A549 (cell line): Measurements from ENCODE around the gene RRBP1. TPM values are rescaled to one million over a fixed set of nuclear protein-coding genes. Genes with fewer than 3 reads are reported as not detected.

ENCODE experiments used
- ATAC-seq, 2 experiments: fragments of 200-7000 bp in 1 of 2; fragments of >200 bp in 1 of 2; cut with Nextera tagmentation in 1 of 2; cut with Tn5 transposase in 1 of 2; 3 replicates each; pipeline versions ENCODE4 v1.8.0 to v1.9.1; 2018 to 2020; ENCODE audit warnings: mild to moderate bottlenecking in 1 of 2, moderate library complexity in 1 of 2
- CTCF ChIA-PET: fragments of 300-600 bp; sonication (Branson Sonifier 250); formaldehyde crosslinking; extraction: SDS; loops from one replicate; lab custom pipeline; 2021; ENCODE audit warnings: antibody characterized with exemption, inconsistent platforms; lab: Yijun Ruan, JAX
- POLR2A ChIA-PET: fragments of 350-600 bp; formaldehyde crosslinking; extraction: SDS; loops from one replicate; lab custom pipeline; 2021; ENCODE audit warnings: antibody characterized with exemption, inconsistent platforms; lab: Yijun Ruan, JAX
- DNase-seq, 2 experiments: peaks; one replicate each; pipeline versions ENCODE4 v3.0.0 to v3.0.0-alpha.2; 2011 to 2016; ENCODE audit warnings: low read depth in 1 of 2, low spot score in 1 of 2
- FAIRE-seq: peaks from 2 replicates; lab custom pipeline; 2011; peaks lifted over from hg19 to GRCh38; lab: Jason Lieb, UNC
- H3K27ac ChIP-seq, 2 experiments: fragments of >200 bp; sonication (Bioruptor Twin); formaldehyde crosslinking; 3 replicates each; pipeline ENCODE4 v1.5.1; 2016 to 2017
- H3K4me1 ChIP-seq: fragments of >200 bp; sonication (Bioruptor Twin); formaldehyde crosslinking; 3 replicates; pipeline ENCODE4 v1.6.1; 2016
- H3K4me2 ChIP-seq: fragments of >200 bp; sonication (Bioruptor Twin); formaldehyde crosslinking; 3 replicates; pipeline ENCODE4 v1.6.1; 2016
- H3K4me3 ChIP-seq: fragments of >200 bp; sonication (Bioruptor Twin); formaldehyde crosslinking; 3 replicates; pipeline ENCODE4 v1.5.1; 2016
- H3K9me3 ChIP-seq: fragments of >200 bp; sonication (Bioruptor Twin); formaldehyde crosslinking; 3 replicates; pipeline ENCODE4 v1.6.1; 2016
- CHD2 ChIP-seq: fragments of 150-350 bp; IDR thresholded peaks from 2 replicates; pipeline ENCODE4 v1.6.1; 2014; ENCODE audit warnings: low read length; ENCODE audit not compliant: partially characterized antibody
- E2F6 ChIP-seq: IDR thresholded peaks from 2 replicates; pipeline ENCODE4 v1.6.1; 2012; ENCODE audit warnings: low read depth, borderline replicate concordance
- FOSB ChIP-seq: fragments of 250-450 bp; sonication (Bioruptor Pico); IDR thresholded peaks from 2 replicates; pipeline ENCODE4 v1.5.0; 2020; ENCODE audit warnings: mild to moderate bottlenecking, moderate library complexity
- HMGXB4 ChIP-seq: fragments of 250-450 bp; sonication (Bioruptor Pico); IDR thresholded peaks from 2 replicates; pipeline ENCODE4 v1.5.0; 2021; ENCODE audit warnings: mild to moderate bottlenecking, moderate library complexity, borderline replicate concordance
- HOXA7 ChIP-seq: fragments of 250-450 bp; sonication (Bioruptor Pico); IDR thresholded peaks from 2 replicates; pipeline ENCODE4 v1.5.0; 2020; ENCODE audit warnings: mild to moderate bottlenecking, moderate library complexity
- HOXB5 ChIP-seq: fragments of 250-450 bp; sonication (Bioruptor Pico); IDR thresholded peaks from 2 replicates; pipeline ENCODE4 v1.5.0; 2020; ENCODE audit warnings: mild to moderate bottlenecking, moderate library complexity
- JUN ChIP-seq, 2 experiments: fragments of >200 bp; sonication (Bioruptor Twin); formaldehyde crosslinking; IDR thresholded peaks; 2 replicates in 1 of 2; 3 replicates in 1 of 2; pipeline ENCODE4 v1.6.1; 2016 to 2017
- KDM1A ChIP-seq: fragments of 200-600 bp; sonication (generic); IDR thresholded peaks from 2 replicates; pipeline ENCODE4 v1.6.1; 2016; ENCODE audit warnings: low read depth, mild to moderate bottlenecking
- MAFK ChIP-seq: fragments of 450-650 bp; IDR thresholded peaks from 2 replicates; pipeline ENCODE4 v1.6.1; 2014; ENCODE audit not compliant: partially characterized antibody
- MAZ ChIP-seq: fragments of 150-350 bp; IDR thresholded peaks from 2 replicates; pipeline ENCODE4 v1.6.1; 2014; ENCODE audit warnings: antibody characterized with exemption, low read depth, low read length, borderline replicate concordance
- NFE2L2 ChIP-seq: fragments of 150-350 bp; conservative IDR thresholded peaks from 2 replicates; pipeline ENCODE4 v1.6.1; 2014; ENCODE audit warnings: low read length
- POLR2AphosphoS2 ChIP-seq: conservative IDR thresholded peaks from 2 replicates; pipeline ENCODE4 v1.6.1; 2012; ENCODE audit warnings: low read length, improper control_type of control experiment, inconsistent platforms
- RNF2 ChIP-seq: fragments of 200-600 bp; sonication (generic); IDR thresholded peaks from 2 replicates; pipeline ENCODE4 v1.6.1; 2016; ENCODE audit warnings: low read depth, mild to moderate bottlenecking, antibody characterized with exemption, moderate library complexity, borderline replicate concordance
- TFCP2L1 ChIP-seq: fragments of 250-450 bp; sonication (Bioruptor Pico); IDR thresholded peaks from 2 replicates; pipeline ENCODE4 v1.5.0; 2021; ENCODE audit warnings: mild to moderate bottlenecking
- ZSCAN20 ChIP-seq: fragments of 250-450 bp; sonication (Bioruptor Pico); IDR thresholded peaks from 2 replicates; pipeline ENCODE4 v1.8.0; 2022; ENCODE audit warnings: mild to moderate bottlenecking, moderate library complexity
- WGBS: methylation state at CpG from one replicate; pipeline ENCODE4 v1.1.6; 2017; ENCODE audit errors: missing lambda C conversion rate; 5-methylcytosine and 5-hydroxymethylcytosine counted together
- polyA plus RNA-seq, 4 experiments: library from polyadenylated mRNA; depleted of rRNA in 3 of 4; stranded (reverse); fragments of >200 nt; fragmentation: RNase III in 1 of 4; extraction: RNeasy Plus Mini Kit Qiagen cat#74134 plus additional on column Dnase treatment in 1 of 4; gene quantifications; 2 replicates in 3 of 4; 3 replicates in 1 of 4; pipeline ENCODE4 v1.2.3, GENCODE V29; 2011 to 2017

RRBP1 gene
- polyA plus RNA-seq, 2 of the 4 experiments (the other 2 are of a cell fraction), result 51.6 to 79.6 TPM

GRCh38 chr20:17609811-17610377, 72.1 kb downstream of the RRBP1 start:
- Histone ChIP-seq H3K4me2 (no peak overlapping the region), H3K9me3 (no peaks in the 10 kb centered on the region)
- CTCF ChIA-PET, result interaction anchor here (0.5 to 2.4 kb wide), 17 partner anchors 9 to 290 kb away, joined by 3 to 31 read pairs (median 4); partner anchors contain the start of gene BFSP1
- no peak for TF ChIP-seq KDM1A
- TF ChIP-seq TFCP2L1 (CRISPR knock-in tag), result 0 out of 2 replicates have a peak, but pooled peaks have one; percentile 31
- no peak for TF ChIP-seq ZSCAN20
- peak; percentile 2; the same call in 1 of the 2 replicates for TF ChIP-seq HOXA7 (CRISPR knock-in tag)
- TF ChIP-seq MAFK, result no peak
- TF ChIP-seq HMGXB4 (CRISPR knock-in tag), result no peak
- peak in 1 of 2 experiments; percentile 26; a peak in 1 of 5 replicates for TF ChIP-seq JUN (IDR thresholded peaks at IDR 0.05)
- no peak for TF ChIP-seq HOXB5 (CRISPR knock-in tag)
- peak; percentile 37; the same call in 1 of the 2 replicates for TF ChIP-seq POLR2AphosphoS2
- TF ChIP-seq, all 56 proteins: peak for 4
- POLR2A ChIA-PET, result interaction anchor here (1.2 to 1.5 kb wide), 2 partner anchors 8 to 40 kb away, joined by 5 to 6 read pairs; partner anchors contain the start of gene DSTN
- FAIRE-seq (no peak), DNase-seq (no peak), ATAC-seq (no peak)
- H3K4me1 ChIP-seq, result peaks cover 28% of the 10 kb centered on the region
- WGBS, result 80% methylated on average over 8 of the region's 8 CpGs
- H3K27ac ChIP-seq, result peak overlapping the region in 1 of 2 experiments; percentile 6; a peak in 1 of 6 replicates
- no peak overlapping the region for H3K4me3 ChIP-seq

GRCh38 chr20:17608701-17609497, 73.1 kb downstream of the RRBP1 start:
- ChIA-PET POLR2A (interaction anchor here (1.5 to 2.1 kb wide), 2 partner anchors 39 kb away, joined by 6 read pairs; partner anchors contain the start of gene DSTN), CTCF (interaction anchor here (1.2 to 3.9 kb wide), 7 partner anchors 9 to 104 kb away, joined by 3 to 31 read pairs (median 10); no protein-coding TSS in a partner anchor)
- ATAC-seq (no peak), DNase-seq (no peak), FAIRE-seq (no peak)
- Histone ChIP-seq H3K4me2 (no peak overlapping the region), H3K4me1 (peaks cover 29% of the 10 kb centered on the region), H3K27ac (no peak overlapping the region), H3K4me3 (no peak overlapping the region), H3K9me3 (no peaks in the 10 kb centered on the region)
- WGBS, result 90% methylated on average over 3 of the region's 3 CpGs
- TF ChIP-seq POLR2AphosphoS2 (0 out of 2 replicates have a peak, but pooled peaks have one; percentile 19), FOSB (CRISPR knock-in tag) (peak; percentile 61; the same call in 1 of the 2 replicates), NFE2L2 (no peak), CHD2 (peak; percentile 4)

- DNase-seq, result no peak
- ATAC-seq, result no peak
- H3K9me3 ChIP-seq, result no peaks in the 10 kb centered on the region
- CTCF ChIA-PET, result interaction anchor here (0.7 to 3.9 kb wide), 11 partner anchors 11 to 390 kb away, joined by 3 to 26 read pairs (median 9); partner anchors contain the start of genes BFSP1 and DSTN
- H3K4me1 ChIP-seq, result peaks cover 54% of the 10 kb centered on the region
- FAIRE-seq, result no peak
- no peak overlapping the region for H3K4me3 ChIP-seq
- TF ChIP-seq MAZ, result no peak
- TF ChIP-seq RNF2, result no peak
- no peak for TF ChIP-seq E2F6
- TF ChIP-seq, all 56 proteins: peak for 0
- WGBS, result 70% methylated on average over 2 of the region's 2 CpGs
- POLR2A ChIA-PET, result interaction anchor here (0.6 to 1.6 kb wide), 2 partner anchors 28 to 36 kb away, joined by 5 to 8 read pairs; partner anchors contain the start of gene DSTN
- Histone ChIP-seq H3K27ac (no peak overlapping the region), H3K4me2 (no peak overlapping the region)
Measured at GRCh38 chr20:17606001-17606400, 76.0 kb downstream of the RRBP1 start.
